K562 (cell line): ENCODE measurements around the gene TRIM4. TPM values are rescaled to one million over a fixed set of nuclear protein-coding genes. Genes with fewer than 3 reads are reported as not detected.
"Not testable (repeated sequence)": the region's sequence is repeated elsewhere in the genome, so short reads cannot be mapped to it uniquely, and the experiment has no call there.

Source experiments
- ATAC-seq: fragments of 200-7000 bp; cut with Tn5 transposase; 3 replicates; pipeline ENCODE4 v1.9.1; 2020; ENCODE audit warnings: moderate library complexity
- BruUV-seq: library from RNA; stranded (reverse); fragments of 400-500 nt; replicated peaks from 2 replicates; lab custom pipeline; 2021; lab: Mats Ljungman, UMichigan
- CTCF ChIA-PET: fragments of 300-600 bp; formaldehyde crosslinking; extraction: SDS; loops from one replicate; lab custom pipeline; 2021; ENCODE audit warnings: low intra/inter-chr PET ratio; lab: Yijun Ruan, JAX
- POLR2A ChIA-PET: fragments of 300-600, 350-650 bp; sonication (Branson Sonifier 250); formaldehyde crosslinking; extraction: SDS; loops from one replicate; lab custom pipeline; 2021; ENCODE audit warnings: antibody characterized with exemption, inconsistent platforms; lab: Yijun Ruan, JAX
- DNase-seq, 4 experiments: peaks; one replicate each; pipeline versions ENCODE4 v3.0.0 to v3.0.0-alpha.2; 2011 to 2018; ENCODE audit warnings: low spot score in 3 of 4, mixed read lengths in 3 of 4; ENCODE audit errors: extremely low read depth in 1 of 4
- FAIRE-seq: peaks from 2 replicates; lab custom pipeline; 2011; peaks lifted over from hg19 to GRCh38; lab: Jason Lieb, UNC
- H2AFZ ChIP-seq: 2 replicates; pipeline ENCODE4 v1.6.0; 2011; ENCODE audit warnings: low read depth, low read length, control low read depth, inconsistent platforms
- H3K27ac ChIP-seq: fragments of 200-600 bp; 3 replicates; pipeline ENCODE4 v1.8.0; 2011; ENCODE audit warnings: low read depth, mild to moderate bottlenecking, control low read depth, inconsistent platforms, low read length, moderate library complexity, mixed read lengths; ENCODE audit errors: extremely low read depth
- H3K27me3 ChIP-seq, 2 experiments: fragments of 300-600 bp in 1 of 2; 2 replicates in 1 of 2; 3 replicates in 1 of 2; pipeline versions ENCODE4 v1.6.0 to v1.8.0; 2011; ENCODE audit warnings: inconsistent platforms in 2 of 2, low read length in 2 of 2, mild to moderate bottlenecking in 1 of 2, mixed read lengths in 1 of 2, moderate library complexity in 1 of 2; ENCODE audit not compliant: control insufficient read depth in 2 of 2, insufficient read depth in 2 of 2
- H3K36me3 ChIP-seq: fragments of 300-600 bp; 3 replicates; pipeline ENCODE4 v1.8.0; 2011; ENCODE audit warnings: mild to moderate bottlenecking, low read length, inconsistent platforms; ENCODE audit not compliant: control insufficient read depth, insufficient read depth
- H3K4me1 ChIP-seq, 2 experiments: fragments of 200-600 bp in 1 of 2; replicated peaks in 1 of 2; 2 replicates in 1 of 2; 3 replicates in 1 of 2; pipeline versions ENCODE4 v1.5.1 to v1.8.0; 2011; ENCODE audit warnings: inconsistent platforms in 2 of 2, low read length in 2 of 2, mild to moderate bottlenecking in 1 of 2, mixed read lengths in 1 of 2, moderate library complexity in 1 of 2; ENCODE audit not compliant: control insufficient read depth in 2 of 2, insufficient read depth in 2 of 2
- H3K4me2 ChIP-seq: 2 replicates; pipeline ENCODE4 v1.6.1; 2011; ENCODE audit warnings: low read length, control low read depth, inconsistent platforms, mixed read lengths; ENCODE audit not compliant: insufficient read depth
- H3K4me3 ChIP-seq: fragments of 200-600 bp; sonication (generic), shearing (Covaris generic); 2 replicates; pipeline ENCODE4 v1.5.1; 2016; ENCODE audit warnings: control low read depth, inconsistent platforms
- H3K79me2 ChIP-seq: fragments of 200-600 bp; 3 replicates; pipeline ENCODE4 v1.8.0; 2011; ENCODE audit warnings: low read length, inconsistent platforms; ENCODE audit not compliant: control insufficient read depth, insufficient read depth
- H3K9ac ChIP-seq, 2 experiments: 2 replicates each; pipeline versions ENCODE4 v1.6.0 to v1.6.1; 2011; ENCODE audit warnings: low read depth in 2 of 2, low read length in 2 of 2, control low read depth in 1 of 2, inconsistent platforms in 1 of 2, mild to moderate bottlenecking in 1 of 2, mixed read lengths in 1 of 2; ENCODE audit not compliant: insufficient read depth in 1 of 2
- H3K9me1 ChIP-seq: one replicate; pipeline ENCODE4 v1.6.0; 2011; ENCODE audit warnings: inconsistent platforms, mild to moderate bottlenecking, low read length, moderate library complexity; ENCODE audit not compliant: control insufficient read depth, insufficient read depth
- H3K9me3 ChIP-seq: replicated peaks from 2 replicates; pipeline ENCODE4 v1.5.1; 2011; ENCODE audit warnings: low read depth, low read length, inconsistent platforms; ENCODE audit not compliant: control insufficient read depth, insufficient read depth
- H4K20me1 ChIP-seq: replicated peaks from 2 replicates; pipeline ENCODE4 v1.6.1; 2011; ENCODE audit warnings: low read length, inconsistent platforms, mixed read lengths; ENCODE audit not compliant: control insufficient read depth, insufficient read depth
- ZNF146 ChIP-seq: IDR thresholded peaks from one replicate; pipeline ENCODE4 v1.6.1; 2018; ENCODE audit warnings: missing compliant biosample characterization; ENCODE audit not compliant: unreplicated experiment
- WGBS: fragments of 100-300 bp; shearing (Covaris generic); methylation state at CpG from one replicate; pipeline ENCODE4 v1.1.6; 2016; ENCODE audit warnings: low coverage, mixed read lengths; ENCODE audit not compliant: insufficient coverage; ENCODE audit errors: missing lambda C conversion rate; 5-methylcytosine and 5-hydroxymethylcytosine counted together
- in situ Hi-C: fragments of 300-500 bp; cut with MboI; formaldehyde crosslinking; loops from 4 replicates; pipeline ENCODE4 v1.15.0; 2018; ENCODE audit warnings: inconsistent platforms, mixed read lengths
- intact Hi-C: fragments of 100-400 bp; cut with micrococcal nuclease; formaldehyde crosslinking; loops from 2 replicates; pipeline ENCODE4 v1.14.2; 2022
- polyA plus RNA-seq, 8 experiments: library from polyadenylated mRNA; depleted of rRNA in 4 of 8; stranded (reverse) in 5 of 8; unstranded in 3 of 8; fragments of >200 nt; fragmentation: Nextera tagmentation in 2 of 8; fragmentation: Illumina TruSeq in 1 of 8; extraction: Ambion mirVana in 2 of 8; extraction: Trizol in 1 of 8; gene quantifications; 2 replicates each; pipeline versions ENCODE4 v1.2.1 to v1.2.3, GENCODE V29; 2011 to 2014; ENCODE audit warnings: inconsistent platforms in 1 of 8, missing spikeins in 1 of 8
- total RNA-seq, 7 experiments: library from RNA; depleted of rRNA in 6 of 7; stranded (reverse); fragments of >200 nt in 6 of 7; fragmentation: Illumina TruSeq in 2 of 7; extraction: Trizol in 2 of 7; gene quantifications; 2 replicates each; pipeline versions ENCODE4 v1.2.1 to v1.2.3, GENCODE V29; 2011 to 2021; ENCODE audit warnings: low replicate concordance in 1 of 7

Gene TRIM4
- total and polyA plus RNA-seq, 9 of the 15 experiments (the other 6 are each of a cell fraction or from before 2014, with no cell fraction given): 6.2 to 28.3 (median 22.4) TPM

DNA sequence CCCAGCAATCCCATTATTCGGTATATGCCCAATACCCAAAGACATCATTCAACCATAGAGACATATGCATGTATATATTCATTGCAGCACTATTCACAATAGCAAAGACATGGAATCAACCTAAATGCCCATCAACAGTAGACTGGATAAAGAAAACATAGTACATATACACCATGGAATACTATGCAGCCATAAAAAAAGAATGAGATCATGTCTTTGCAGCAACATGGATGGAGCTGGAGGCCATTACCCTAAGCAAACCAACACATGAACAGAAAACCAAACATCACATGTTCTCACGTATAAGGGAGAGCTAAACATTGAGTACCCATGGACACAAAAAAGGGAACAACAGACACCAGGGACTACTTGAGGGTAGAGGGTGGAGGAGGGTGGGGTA, 29.0 kb downstream of the TRIM4 start:
- H4K20me1 ChIP-seq, H3K27ac ChIP-seq, in situ Hi-C loops, H3K27me3 ChIP-seq, intact Hi-C loops, H3K9me3 ChIP-seq, FAIRE-seq, ATAC-seq, H3K4me2 ChIP-seq, H3K9ac ChIP-seq, H3K4me1 ChIP-seq, H2AFZ ChIP-seq, BruUV-seq, H3K9me1 ChIP-seq, DNase-seq, H3K4me3 ChIP-seq, POLR2A ChIA-PET, H3K79me2 ChIP-seq, H3K36me3 ChIP-seq, CTCF ChIA-PET: not testable (repeated sequence)
- peak; percentile 63 for TF ChIP-seq ZNF146 (CRISPR knock-in tag)
- 83% methylated on average over 2 of the region's 2 CpGs for WGBS

DNA sequence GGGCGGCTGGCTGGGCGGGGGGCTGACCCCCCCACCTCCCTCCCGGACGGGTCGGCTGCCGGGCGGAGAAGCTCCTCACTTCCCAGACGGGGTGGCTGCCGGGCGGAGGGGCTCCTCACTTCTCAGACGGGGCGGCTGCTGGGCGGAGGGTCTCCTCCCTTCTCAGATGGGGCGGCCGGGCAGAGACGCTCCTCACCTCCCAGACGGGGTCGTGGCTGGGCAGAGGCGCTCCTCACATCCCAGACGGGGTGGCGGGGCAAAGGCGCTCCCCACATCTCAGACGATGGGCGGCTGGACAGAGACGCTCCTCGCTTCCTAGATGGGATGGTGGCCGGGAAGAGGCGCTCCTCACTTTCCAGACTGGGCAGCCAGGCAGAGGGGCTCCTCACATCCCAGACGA, 31.0 kb downstream of the TRIM4 start:
- H3K9me3 ChIP-seq, H3K27ac ChIP-seq, H3K36me3 ChIP-seq, H3K4me2 ChIP-seq, in situ Hi-C loops, DNase-seq, H3K9ac ChIP-seq, H4K20me1 ChIP-seq, ATAC-seq, FAIRE-seq, CTCF ChIA-PET, H3K4me1 ChIP-seq, H2AFZ ChIP-seq, BruUV-seq, H3K4me3 ChIP-seq, POLR2A ChIA-PET, H3K9me1 ChIP-seq, H3K27me3 ChIP-seq, intact Hi-C loops, H3K79me2 ChIP-seq: not testable (repeated sequence)
- WGBS: 36% methylated on average over 3 of the region's 29 CpGs
